Smooth muscle cell (in vitro differentiated cells): Measurements from ENCODE around the gene IGFBP3. TPM values are rescaled to one million over a fixed set of nuclear protein-coding genes. Genes with fewer than 3 reads are reported as not detected.

Experiments
- DNase-seq: peaks from one replicate; lab custom pipeline; 2025; ENCODE audit not compliant: unreplicated experiment; lab: John Stamatoyannopoulos, UW
- H2AFZ ChIP-seq: fragments of 200-600 bp; sonication (generic); 2 replicates; pipeline ENCODE4 v1.6.0; 2016; ENCODE audit warnings: antibody characterized with exemption, low read depth, mild to moderate bottlenecking
- H3F3A ChIP-seq: fragments of 200-600 bp; sonication (generic); 2 replicates; pipeline ENCODE4 v1.6.0; 2017; ENCODE audit warnings: antibody characterized with exemption, low read depth
- H3K27ac ChIP-seq: fragments of 200-600 bp; sonication (generic); 2 replicates; pipeline ENCODE4 v1.5.1; 2016; ENCODE audit warnings: low read depth, mild to moderate bottlenecking
- H3K27me3 ChIP-seq: fragments of 200-600 bp; sonication (generic); 2 replicates; pipeline ENCODE4 v1.6.1; 2016; ENCODE audit warnings: low read depth, mild to moderate bottlenecking
- H3K36me3 ChIP-seq: fragments of 200-600 bp; sonication (generic); 2 replicates; pipeline ENCODE4 v1.5.1; 2016; ENCODE audit warnings: low read depth
- H3K4me1 ChIP-seq: fragments of 200-600 bp; sonication (generic); 2 replicates; pipeline ENCODE4 v1.5.1; 2016; ENCODE audit warnings: low read depth
- H3K4me2 ChIP-seq: fragments of 200-600 bp; sonication (generic); 2 replicates; pipeline ENCODE4 v1.6.0; 2016; ENCODE audit warnings: mild to moderate bottlenecking
- H3K4me3 ChIP-seq: fragments of 200-600 bp; sonication (generic); 2 replicates; pipeline ENCODE4 v1.5.1; 2016; ENCODE audit warnings: mild to moderate bottlenecking
- H3K79me2 ChIP-seq: fragments of 200-600 bp; sonication (generic); 2 replicates; pipeline ENCODE4 v1.6.0; 2016; ENCODE audit warnings: low read depth, mild to moderate bottlenecking
- H3K9ac ChIP-seq: fragments of 200-600 bp; sonication (generic); 2 replicates; pipeline ENCODE4 v1.6.0; 2016; ENCODE audit warnings: low read depth
- H3K9me3 ChIP-seq: fragments of 200-600 bp; sonication (generic); replicated peaks from 2 replicates; pipeline ENCODE4 v1.5.1; 2016; ENCODE audit warnings: low read depth
- H4K20me1 ChIP-seq: fragments of 200-600 bp; sonication (generic); 2 replicates; pipeline ENCODE4 v1.6.0; 2016; ENCODE audit warnings: low read depth
- CTCF ChIP-seq: fragments of 200-600 bp; sonication (generic); IDR thresholded peaks from 2 replicates; pipeline ENCODE4 v1.5.1; 2017; ENCODE audit warnings: borderline replicate concordance, mild to moderate bottlenecking, antibody characterized with exemption; ENCODE audit not compliant: insufficient read depth, poor library complexity, severe bottlenecking
- WGBS: methylation state at CpG from one replicate; pipeline ENCODE4 v1.1.7; 2016; ENCODE audit warnings: low lambda C conversion rate; 5-methylcytosine and 5-hydroxymethylcytosine counted together
- polyA plus RNA-seq: library from polyadenylated mRNA; unstranded; fragments of >200 nt; fragmentation: Nextera tagmentation; extraction: Ambion mirVana; gene quantifications from 2 replicates; pipeline ENCODE4 v1.2.1, GENCODE V29; 2016
- total RNA-seq: library from RNA; depleted of rRNA; stranded (reverse); fragments of >200 nt; gene quantifications from 2 replicates; pipeline ENCODE4 v1.2.3, GENCODE V29; 2014

IGFBP3 gene
- 4,025 and 5,098 TPM in 2 replicates for total RNA-seq
- polyA plus RNA-seq: 1,776 and 1,956 TPM in 2 replicates

GRCh38 chr7:45920502-45921380 lies at the start of gene IGFBP3:
Gene IGFBP3, minus strand, starts transcription at chr7:45921272. Its CDS starts 132 bp downstream, at chr7:45921140.
- Histone ChIP-seq H3K4me3 (peak within 1 kb of the TSS; percentile 70), H2AFZ (no peak within 1 kb of the TSS), H3K79me2 (peaks cover 25% of the 10 kb centered on the region), H3K4me1 (peaks cover 23% of the 10 kb centered on the region), H3K4me2 (peak within 1 kb of the TSS; percentile 95), H3K36me3 (peaks cover 4% of the 10 kb centered on the region), H3F3A (peaks cover 52% of the 10 kb centered on the region), H3K9me3 (no peaks in the 10 kb centered on the region), H3K9ac (peak within 1 kb of the TSS; percentile 35), H3K27ac (peak within 1 kb of the TSS; percentile 95), H3K27me3 (no peaks in the 10 kb centered on the region), H4K20me1 (peaks cover 50% of the 10 kb centered on the region)
- DNase-seq: peak; percentile 62
- TF ChIP-seq CTCF: no peak
- WGBS: 1% methylated on average over 111 of the region's 111 CpGs

DNA sequence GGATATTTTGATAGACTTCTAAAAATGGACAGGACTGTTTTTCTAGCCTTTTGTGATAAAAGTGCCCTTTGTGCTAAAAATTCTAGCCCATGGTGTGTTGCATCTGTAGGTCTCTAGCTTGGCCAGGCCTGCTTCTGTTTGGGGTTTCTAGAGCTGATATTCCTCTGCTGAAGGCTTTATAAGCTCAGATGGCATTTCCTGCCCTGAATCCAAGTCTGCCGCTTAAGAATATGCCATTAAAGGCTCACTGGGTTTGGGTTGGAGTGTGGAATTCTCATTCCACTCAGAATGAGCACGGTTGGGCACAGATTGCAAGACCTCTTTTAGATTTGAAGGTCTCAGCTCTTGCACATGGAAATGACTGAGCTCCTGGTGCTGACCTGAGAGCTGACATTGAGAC lies 49.4 kb upstream of the IGFBP3 start:
- DNase-seq: no peak
- WGBS: 33% methylated on average over 2 of the region's 2 CpGs
- Histone ChIP-seq H3K9me3 (no peaks in the 10 kb centered on the region), H3K9ac (no peak overlapping the region), H3K27me3 (no peaks in the 10 kb centered on the region), H2AFZ (peak overlapping the region; percentile 63), H4K20me1 (no peaks in the 10 kb centered on the region), H3K79me2 (no peaks in the 10 kb centered on the region), H3K36me3 (no peaks in the 10 kb centered on the region), H3F3A (peaks cover 6% of the 10 kb centered on the region), H3K4me3 (no peak overlapping the region), H3K27ac (peak overlapping the region; percentile 82), H3K4me2 (peak overlapping the region; percentile 16), H3K4me1 (no peaks in the 10 kb centered on the region)
- TF ChIP-seq CTCF: no peak

DNA sequence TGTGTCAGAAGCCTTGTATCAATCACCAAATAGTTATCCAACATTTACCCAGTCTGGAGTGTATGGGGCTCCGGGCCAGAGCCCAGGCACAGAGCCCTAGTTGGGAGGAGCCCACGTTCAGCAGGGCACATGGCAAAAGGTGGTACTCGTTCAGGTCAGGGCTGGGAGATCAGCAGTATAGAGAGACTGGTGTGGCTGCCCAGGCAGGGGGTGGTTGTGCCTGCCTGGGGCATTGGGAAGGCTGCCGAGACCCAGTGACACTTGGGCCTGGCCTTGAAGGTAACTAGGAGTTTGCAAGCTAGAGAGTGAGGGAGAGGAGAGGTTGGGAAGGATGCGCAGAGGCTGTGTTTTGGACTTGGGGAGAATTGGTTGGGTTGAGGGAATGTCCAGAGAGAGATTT lies 48.9 kb upstream of the IGFBP3 start:
- peak overlapping the region; percentile 82 for H3K27ac ChIP-seq
- H3K4me1 ChIP-seq: no peaks in the 10 kb centered on the region
- WGBS: 94% methylated on average over 5 of the region's 5 CpGs
- no peak overlapping the region for H3K4me3 ChIP-seq
- H3K9me3 ChIP-seq: no peaks in the 10 kb centered on the region
- H2AFZ ChIP-seq: peak overlapping the region; percentile 63
- TF ChIP-seq CTCF: no peak
- H3K27me3 ChIP-seq: no peaks in the 10 kb centered on the region
- H3K9ac ChIP-seq: no peak overlapping the region
- no peaks in the 10 kb centered on the region for H4K20me1 ChIP-seq
- no peaks in the 10 kb centered on the region for H3K36me3 ChIP-seq
- H3K79me2 ChIP-seq: no peaks in the 10 kb centered on the region
- peak overlapping the region; percentile 16 for H3K4me2 ChIP-seq
- H3F3A ChIP-seq: peaks cover 6% of the 10 kb centered on the region
- DNase-seq: no peak
